Erythroblast (primary cell): ENCODE results near the gene RAB40C.

Experiments used
- GATA1 ChIP-seq: IDR thresholded peaks from 2 replicates; pipeline ENCODE4 v1.6.1; 2011; ENCODE audit warnings: low read depth, mild to moderate bottlenecking, control low read depth, low read length, moderate library complexity
- POLR2A ChIP-seq: IDR thresholded peaks from 2 replicates; pipeline ENCODE4 v1.6.1; 2011; ENCODE audit warnings: mild to moderate bottlenecking, low read length

- TF ChIP-seq POLR2A: no peak
- no peak for TF ChIP-seq GATA1
These were observed 48.2 kb downstream of the RAB40C start for GRCh38 chr16:638034-638543.
